Stimulated activated naive CD4-positive, alpha-beta T cell treated with Interleukin-2 at 50 U/mL for 16 hours (primary cell): ENCODE measurements around the gene SCNN1A.

ENCODE experiments used
- DNase-seq: peaks from one replicate; lab custom pipeline; 2025; lab: John Stamatoyannopoulos, UW

The SCNN1A gene

GRCh38 chr12:6317693-6318439 lies 57.5 kb downstream of the SCNN1A start:
- no peak for DNase-seq

GRCh38 chr12:6316921-6317692 lies 58.3 kb downstream of the SCNN1A start:
- no peak for DNase-seq

- DNase-seq, result no peak
These were observed 59.4 kb downstream of the SCNN1A start for GRCh38 chr12:6315704-6316597.

GRCh38 chr12:6315184-6315583 lies 60.2 kb downstream of the SCNN1A start:
- no peak for DNase-seq

- DNase-seq, result no peak
These were observed 60.6 kb downstream of the SCNN1A start for GRCh38 chr12:6314776-6315175.

- no peak for DNase-seq
These were observed 61.9 kb downstream of the SCNN1A start for GRCh38 chr12:6313326-6313940.

GRCh38 chr12:6312529-6313325 lies 62.6 kb downstream of the SCNN1A start:
- no peak for DNase-seq

- DNase-seq, result no peak
These were observed 63.4 kb downstream of the SCNN1A start for GRCh38 chr12:6311822-6312528.

GRCh38 chr12:6310771-6311610 lies 64.4 kb downstream of the SCNN1A start:
- DNase-seq, result no peak

- DNase-seq, result no peak
These were observed 67.8 kb downstream of the SCNN1A start for GRCh38 chr12:6307529-6307928.

- no peak for DNase-seq
These were observed 68.7 kb downstream of the SCNN1A start for GRCh38 chr12:6306599-6307220.

GRCh38 chr12:6306151-6306550 lies 69.2 kb downstream of the SCNN1A start:
- DNase-seq, result no peak

GRCh38 chr12:6303071-6303470 lies 72.3 kb downstream of the SCNN1A start:
- DNase-seq, result no peak

- no peak for DNase-seq
These were observed 72.7 kb downstream of the SCNN1A start for GRCh38 chr12:6302621-6303020.

- DNase-seq, result no peak
These were observed 73.6 kb downstream of the SCNN1A start for GRCh38 chr12:6301721-6302120.

- no peak for DNase-seq
These were observed 78.2 kb downstream of the SCNN1A start for GRCh38 chr12:6297170-6297569.
